ENCODE measurements around the gene ADAMTSL1. TPM values are rescaled to one million over a fixed set of nuclear protein-coding genes. Genes with fewer than 3 reads are reported as not detected.

Gene ADAMTSL1
- total RNA-seq, 1 experiment from 2014 or later: 7.7 TPM

- DNase-seq (ENCODE audit: low read depth): no peak
Measured at GRCh38 chr9:18461496-18461895, 12.5 kb upstream of the ADAMTSL1 start.

GRCh38 chr9:18463991-18464390, 10.0 kb upstream of the ADAMTSL1 start:
- peak; percentile 32 for DNase-seq (ENCODE audit: low read depth)

GRCh38 chr9:18466101-18466500, 7.9 kb upstream of the ADAMTSL1 start:
- DNase-seq (ENCODE audit: low read depth): no peak

GRCh38 chr9:18467696-18468095, 6.3 kb upstream of the ADAMTSL1 start:
- DNase-seq (ENCODE audit: low read depth): no peak

GRCh38 chr9:18472435-18472834, 1.5 kb upstream of the ADAMTSL1 start:
- no peak for DNase-seq (ENCODE audit: low read depth)

- DNase-seq (ENCODE audit: low read depth): no peak
Measured at GRCh38 chr9:18472841-18473251, 1.1 kb upstream of the ADAMTSL1 start.

GRCh38 chr9:18474783-18475182, 830 bp downstream of the ADAMTSL1 start:
- peak; percentile 40 for DNase-seq (ENCODE audit: low read depth)

GRCh38 chr9:18477121-18477660, 3.2 kb downstream of the ADAMTSL1 start:
- no peak for DNase-seq (ENCODE audit: low read depth)

GRCh38 chr9:18477719-18478118, 3.8 kb downstream of the ADAMTSL1 start:
- DNase-seq (ENCODE audit: low read depth): no peak

- DNase-seq (ENCODE audit: low read depth): peak; percentile 89
Measured at GRCh38 chr9:18478501-18479361, 4.8 kb downstream of the ADAMTSL1 start.

GRCh38 chr9:18479405-18479804, 5.5 kb downstream of the ADAMTSL1 start:
- DNase-seq (ENCODE audit: low read depth): peak; percentile 46

- peak; percentile 77 for DNase-seq (ENCODE audit: low read depth)
Measured at GRCh38 chr9:18480662-18481093, 6.7 kb downstream of the ADAMTSL1 start.

- DNase-seq (ENCODE audit: low read depth): no peak
Measured at GRCh38 chr9:18482371-18482770, 8.4 kb downstream of the ADAMTSL1 start.

- DNase-seq (ENCODE audit: low read depth): peak; percentile 57
Measured at GRCh38 chr9:18485714-18486113, 11.8 kb downstream of the ADAMTSL1 start.

GRCh38 chr9:18487611-18488010, 13.7 kb downstream of the ADAMTSL1 start:
- DNase-seq (ENCODE audit: low read depth): no peak

GRCh38 chr9:18488886-18489285, 14.9 kb downstream of the ADAMTSL1 start:
- DNase-seq (ENCODE audit: low read depth): no peak

GRCh38 chr9:18489861-18490260, 15.9 kb downstream of the ADAMTSL1 start:
- peak; percentile 58 for DNase-seq (ENCODE audit: low read depth)

- peak; percentile 99 for DNase-seq (ENCODE audit: low read depth)
Measured at GRCh38 chr9:18490641-18491370, 16.9 kb downstream of the ADAMTSL1 start.

- peak; percentile 44 for DNase-seq (ENCODE audit: low read depth)
Measured at GRCh38 chr9:18492612-18493011, 18.7 kb downstream of the ADAMTSL1 start.

GRCh38 chr9:18493451-18493993, 19.6 kb downstream of the ADAMTSL1 start:
- DNase-seq (ENCODE audit: low read depth): peak; percentile 31

GRCh38 chr9:18495065-18495464, 21.1 kb downstream of the ADAMTSL1 start:
- DNase-seq (ENCODE audit: low read depth): peak; percentile 21
